NCI-H2227 (cell line): Measurements from ENCODE around the gene BORCS5.

ENCODE experiments used
- DNase-seq: peaks from one replicate; lab custom pipeline; 2025; ENCODE audit not compliant: unreplicated experiment; lab: John Stamatoyannopoulos, UW

BORCS5 gene

GRCh38 chr12:12510551-12510950 lies 153.7 kb downstream of the BORCS5 start:
- DNase-seq = no peak

- DNase-seq = no peak
Observed at GRCh38 chr12:12511021-12511783, 154.3 kb downstream of the BORCS5 start.

GRCh38 chr12:12511895-12512711 lies 155.2 kb downstream of the BORCS5 start:
- DNase-seq = no peak

GRCh38 chr12:12513416-12514006 lies 156.6 kb downstream of the BORCS5 start:
- no peak for DNase-seq

- DNase-seq = no peak
Observed at GRCh38 chr12:12518464-12518845, 161.6 kb downstream of the BORCS5 start.

GRCh38 chr12:12518919-12519318 lies 162.0 kb downstream of the BORCS5 start:
- no peak for DNase-seq
